ENCODE data around the gene PKNOX2.
"Not testable (repeated sequence)": the region's sequence is repeated elsewhere in the genome, so short reads cannot be mapped to it uniquely, and the experiment has no call there.

- not testable (repeated sequence) for TF ChIP-seq CTCF, POLR2A, EP300, POLR2AphosphoS5 (IDR thresholded peaks at IDR 0.05)
Measured at GRCh38 chr11:125223161-125223560, 58.6 kb downstream of the PKNOX2 start.

All from suprapubic skin (tissue), 4 donors.